ENCODE results near the gene PTGDR2.

PTGDR2 gene

GRCh38 chr11:60847896-60848295, 7.9 kb downstream of the PTGDR2 start:
- no peak for DNase-seq
- TF ChIP-seq POLR2A (IDR thresholded peaks at IDR 0.05; ENCODE audit: low read length) (no peak), GATA1 (IDR thresholded peaks at IDR 0.05; ENCODE audit: low read depth, low read length) (no peak)

DNA sequence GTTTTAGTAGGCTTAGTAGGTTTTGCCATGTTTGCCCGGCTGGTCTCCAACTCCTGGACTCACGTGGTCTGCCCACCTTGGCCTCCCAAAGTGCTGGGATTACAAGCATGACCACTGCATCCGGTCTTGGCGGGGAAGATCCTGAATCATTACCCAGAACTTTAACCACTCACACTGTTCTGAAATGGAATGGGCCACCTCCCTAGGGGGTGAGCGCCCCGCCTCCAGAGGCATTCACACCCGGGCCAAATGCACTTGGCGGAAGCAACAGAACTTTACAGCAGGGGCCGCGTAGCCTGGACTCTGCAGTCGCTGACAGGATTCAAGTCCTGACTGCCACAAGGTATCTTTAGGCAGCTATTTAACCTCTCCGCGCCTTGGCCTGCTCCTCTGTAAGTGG, 8.5 kb downstream of the PTGDR2 start:
- TF ChIP-seq GATA1 (IDR thresholded peaks at IDR 0.05; ENCODE audit: low read depth, low read length) (no peak), POLR2A (IDR thresholded peaks at IDR 0.05; ENCODE audit: low read length) (no peak)
- DNase-seq, result no peak

DNA sequence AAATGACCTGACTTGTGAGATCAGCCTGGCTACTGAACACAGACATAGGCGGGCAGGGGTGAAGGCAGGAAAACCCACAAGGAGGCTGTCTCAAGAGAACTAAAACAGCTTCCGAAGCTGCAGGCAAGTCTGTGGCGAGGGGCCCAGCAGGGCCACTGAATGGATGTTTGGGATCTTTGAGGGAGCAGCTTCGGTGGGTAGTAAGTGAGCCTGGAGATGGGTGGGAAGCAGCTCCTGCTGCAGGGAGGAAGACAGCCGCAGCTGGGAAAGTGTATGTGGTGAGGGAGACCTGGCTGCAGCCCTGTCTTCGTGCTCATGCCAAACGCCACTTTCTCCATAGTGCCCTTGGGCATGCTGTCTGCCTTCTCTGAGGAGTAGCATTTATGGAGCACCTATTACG, 10.4 kb downstream of the PTGDR2 start:
- DNase-seq, result no peak
- TF ChIP-seq POLR2A (IDR thresholded peaks at IDR 0.05; ENCODE audit: low read length) (no peak), GATA1 (IDR thresholded peaks at IDR 0.05; ENCODE audit: low read depth, low read length) (no peak)

DNA sequence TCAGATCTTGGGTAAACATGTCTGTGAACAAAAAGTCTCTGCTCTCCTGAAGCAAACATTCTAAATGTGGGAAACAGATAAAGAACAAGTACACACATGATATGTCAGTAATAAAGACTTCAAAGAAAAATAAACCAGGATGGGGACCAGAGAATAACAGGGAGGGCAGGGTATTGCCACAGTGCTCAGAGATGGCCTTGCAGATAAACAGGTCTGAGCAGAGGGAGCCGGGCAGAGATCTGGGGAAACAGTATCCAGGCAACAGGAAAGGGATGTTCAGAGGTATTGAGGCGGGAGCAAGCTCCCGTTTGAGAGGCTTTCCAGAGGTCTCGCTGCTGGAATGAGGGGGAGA, 10.9 kb downstream of the PTGDR2 start:
- TF ChIP-seq POLR2A (IDR thresholded peaks at IDR 0.05; ENCODE audit: low read length) (no peak), GATA1 (IDR thresholded peaks at IDR 0.05; ENCODE audit: low read depth, low read length) (no peak)

GRCh38 chr11:60844045-60844869, 11.5 kb downstream of the PTGDR2 start:
- no peak for DNase-seq
- TF ChIP-seq GATA1 (IDR thresholded peaks at IDR 0.05; ENCODE audit: low read depth, low read length) (no peak), POLR2A (IDR thresholded peaks at IDR 0.05; ENCODE audit: low read length) (no peak)

More for the DNA sequence above, 10.9 kb downstream of the PTGDR2 start:
- DNase-seq, result no peak

DNA sequence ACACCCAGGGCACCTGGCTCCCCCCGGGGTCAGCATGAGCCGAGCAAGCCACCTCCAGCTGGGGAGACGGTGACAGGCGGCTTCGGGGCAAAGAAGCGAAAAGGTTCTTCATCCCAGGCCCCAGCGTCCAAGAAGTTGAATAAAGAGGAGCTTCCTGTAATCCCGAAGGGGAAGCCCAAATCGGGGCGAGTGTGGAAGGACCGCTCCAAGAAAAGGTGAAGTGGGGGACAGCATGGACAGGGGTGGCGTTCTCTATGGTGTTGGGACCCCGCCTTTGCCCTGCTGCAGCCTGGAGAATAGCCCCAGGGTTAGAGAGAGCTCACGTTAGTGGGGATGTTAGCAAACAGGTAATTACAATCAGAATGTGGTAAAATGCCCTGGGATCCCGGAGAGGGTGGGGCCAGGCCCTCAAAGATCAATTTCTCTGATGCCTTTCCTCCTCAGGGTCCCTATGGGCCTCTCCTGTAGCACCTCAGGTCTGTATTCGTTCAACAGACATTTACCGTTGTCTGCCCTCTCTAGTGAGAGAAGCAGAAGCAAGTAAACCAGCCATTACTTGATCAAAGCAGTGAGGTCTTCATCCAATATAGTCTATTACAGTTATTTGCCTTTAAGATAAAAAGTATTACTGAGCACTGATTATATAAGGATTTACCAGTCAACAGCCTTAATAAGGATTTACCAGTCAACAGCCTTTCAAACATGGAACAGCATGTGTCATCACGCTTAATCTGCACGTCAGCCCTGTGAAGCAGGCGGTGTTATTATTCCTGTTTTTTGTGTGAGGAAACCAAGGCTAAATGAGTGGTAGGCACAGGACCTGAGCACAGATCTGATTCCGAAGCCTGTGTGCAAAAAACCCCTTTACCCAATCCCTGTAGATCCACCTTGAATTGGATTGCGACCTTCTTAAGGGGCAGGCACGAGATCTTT, 12.8 kb downstream of the PTGDR2 start:
- TF ChIP-seq GATA1 (IDR thresholded peaks at IDR 0.05; ENCODE audit: low read depth, low read length) (no peak), POLR2A (IDR thresholded peaks at IDR 0.05; ENCODE audit: low read length) (no peak)
- DNase-seq, result peak; percentile 29 to 48

GRCh38 chr11:60841797-60842667, 13.7 kb downstream of the PTGDR2 start, which contains the start of gene CCDC86:
Gene CCDC86, plus strand, starts transcription at chr11:60842113. Its CDS starts 12 bp downstream, at chr11:60842125.
- peak; percentile 97 to 98 for DNase-seq
- TF ChIP-seq POLR2A (IDR thresholded peaks at IDR 0.05; ENCODE audit: low read length), result peak; percentile 48
- no peak for TF ChIP-seq GATA1 (IDR thresholded peaks at IDR 0.05; ENCODE audit: low read depth, low read length)

GRCh38 chr11:60840470-60841430, 15.0 kb downstream of the PTGDR2 start:
- no peak for DNase-seq
- TF ChIP-seq POLR2A (IDR thresholded peaks at IDR 0.05; ENCODE audit: low read length) (no peak), GATA1 (IDR thresholded peaks at IDR 0.05; ENCODE audit: low read depth, low read length) (no peak)

DNA sequence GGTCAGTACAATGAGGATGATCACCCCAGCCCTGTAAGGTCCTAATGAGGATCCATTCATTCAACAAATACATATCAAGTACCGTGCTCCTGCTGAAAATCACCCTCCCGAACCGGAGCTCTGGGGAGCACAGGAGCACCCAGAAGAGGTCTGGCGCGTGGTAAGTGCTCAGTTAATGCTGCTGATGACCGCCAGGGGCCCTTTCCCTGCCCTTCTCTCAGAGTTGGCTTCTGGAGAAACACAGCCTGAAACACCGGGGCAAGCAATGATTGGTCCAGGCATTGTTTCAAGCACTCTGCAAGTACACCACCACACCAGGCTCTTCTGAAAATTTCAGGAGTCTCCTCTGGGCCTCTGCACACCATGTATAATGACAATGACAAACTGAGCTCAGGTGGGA, 17.6 kb downstream of the PTGDR2 start:
- DNase-seq, result no peak
- TF ChIP-seq GATA1 (IDR thresholded peaks at IDR 0.05; ENCODE audit: low read depth, low read length) (no peak), POLR2A (IDR thresholded peaks at IDR 0.05; ENCODE audit: low read length) (no peak)

GRCh38 chr11:60836866-60837515, 18.8 kb downstream of the PTGDR2 start:
- no peak for DNase-seq
- no peak for TF ChIP-seq POLR2A (IDR thresholded peaks at IDR 0.05; ENCODE audit: low read length)

GRCh38 chr11:60835534-60835846, 20.3 kb downstream of the PTGDR2 start:
- DNase-seq, result no peak
- TF ChIP-seq GATA1 (IDR thresholded peaks at IDR 0.05; ENCODE audit: low read depth, low read length) (no peak), POLR2A (IDR thresholded peaks at IDR 0.05; ENCODE audit: low read length) (no peak)
